ENCODE results near the gene SSRP1.

SSRP1 gene

GRCh38 chr11:57316017-57316416 lies 19.7 kb downstream of the SSRP1 start:
- no peak for DNase-seq (ENCODE audit: low spot score)

- DNase-seq (ENCODE audit: low spot score), result no peak
Measured at GRCh38 chr11:57315491-57315890, 20.2 kb downstream of the SSRP1 start.

- DNase-seq (ENCODE audit: low spot score), result no peak
Measured at GRCh38 chr11:57314221-57314973, 21.3 kb downstream of the SSRP1 start.

- no peak for DNase-seq (ENCODE audit: low spot score)
Measured at GRCh38 chr11:57313788-57314135, 21.9 kb downstream of the SSRP1 start.

- DNase-seq (ENCODE audit: low spot score), result no peak
Measured at GRCh38 chr11:57313071-57313787, 22.5 kb downstream of the SSRP1 start.

GRCh38 chr11:57312511-57313021 lies 23.1 kb downstream of the SSRP1 start:
- DNase-seq (ENCODE audit: low spot score), result no peak

- DNase-seq (ENCODE audit: low spot score), result peak; percentile 90
Measured at GRCh38 chr11:57311109-57311936, 24.4 kb downstream of the SSRP1 start.

- no peak for DNase-seq (ENCODE audit: low spot score)
Measured at GRCh38 chr11:57310630-57311086, 25.0 kb downstream of the SSRP1 start.

- no peak for DNase-seq (ENCODE audit: low spot score)
Measured at GRCh38 chr11:57310091-57310490, 25.6 kb downstream of the SSRP1 start.

- no peak for DNase-seq (ENCODE audit: low spot score)
Measured at GRCh38 chr11:57309106-57310059, 26.3 kb downstream of the SSRP1 start.

GRCh38 chr11:57308426-57309060 lies 27.1 kb downstream of the SSRP1 start:
- no peak for DNase-seq (ENCODE audit: low spot score)

GRCh38 chr11:57307666-57308270 lies 27.9 kb downstream of the SSRP1 start:
- no peak for DNase-seq (ENCODE audit: low spot score)

GRCh38 chr11:57306940-57307565 lies 28.6 kb downstream of the SSRP1 start:
- no peak for DNase-seq (ENCODE audit: low spot score)

GRCh38 chr11:57306161-57306876 lies 29.4 kb downstream of the SSRP1 start:
- DNase-seq (ENCODE audit: low spot score), result no peak

GRCh38 chr11:57305523-57305922 lies 30.2 kb downstream of the SSRP1 start:
- no peak for DNase-seq (ENCODE audit: low spot score)

- DNase-seq (ENCODE audit: low spot score), result no peak
Measured at GRCh38 chr11:57303990-57304579, 31.6 kb downstream of the SSRP1 start.

GRCh38 chr11:57303280-57303989 lies 32.3 kb downstream of the SSRP1 start:
- no peak for DNase-seq (ENCODE audit: low spot score)

- no peak for DNase-seq (ENCODE audit: low spot score)
Measured at GRCh38 chr11:57302489-57302888, 33.2 kb downstream of the SSRP1 start.
